Measurements from ENCODE around the gene NFE2L1. TPM values are rescaled to one million over a fixed set of nuclear protein-coding genes. Genes with fewer than 3 reads are reported as not detected.

Gene NFE2L1
- total and polyA plus RNA-seq, 9 of the 15 experiments (the other 6 are each of a cell fraction or from before 2014, with no cell fraction given): 2.0 to 68.6 (median 39.7) TPM

- TF ChIP-seq, protein P1, sequence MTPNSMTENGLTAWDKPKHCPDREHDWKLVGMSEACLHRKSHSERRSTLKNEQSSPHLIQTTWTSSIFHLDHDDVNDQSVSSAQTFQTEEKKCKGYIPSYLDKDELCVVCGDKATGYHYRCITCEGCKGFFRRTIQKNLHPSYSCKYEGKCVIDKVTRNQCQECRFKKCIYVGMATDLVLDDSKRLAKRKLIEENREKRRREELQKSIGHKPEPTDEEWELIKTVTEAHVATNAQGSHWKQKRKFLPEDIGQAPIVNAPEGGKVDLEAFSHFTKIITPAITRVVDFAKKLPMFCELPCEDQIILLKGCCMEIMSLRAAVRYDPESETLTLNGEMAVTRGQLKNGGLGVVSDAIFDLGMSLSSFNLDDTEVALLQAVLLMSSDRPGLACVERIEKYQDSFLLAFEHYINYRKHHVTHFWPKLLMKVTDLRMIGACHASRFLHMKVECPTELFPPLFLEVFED (CRISPR knock-in tag; conservative IDR thresholded peaks at IDR 0.05): no peak
- TF ChIP-seq CREBBP (IDR thresholded peaks at IDR 0.05; ENCODE audit: low read depth, low read length): no peak
- TF ChIP-seq MBD2 (IDR thresholded peaks at IDR 0.05; ENCODE audit: borderline replicate concordance, low read depth): peak; percentile 30; the same call in 1 of the 2 replicates
- no peak for TF ChIP-seq ZNF589 (CRISPR knock-in tag; IDR thresholded peaks at IDR 0.05; ENCODE audit: low read depth)
- TF ChIP-seq CBX3 (IDR thresholded peaks at IDR 0.05; ENCODE audit: borderline replicate concordance in 1 of 2, low read length in 2 of 2): no peak; a peak in 1 of 3 replicates
- TF ChIP-seq GTF2F1 (IDR thresholded peaks at IDR 0.05; ENCODE audit: low read depth, low read length): no peak
- no peak for TF ChIP-seq ETV1 (tag; conservative IDR thresholded peaks at IDR 0.05; ENCODE audit: low read depth)
- no peak for TF ChIP-seq ZNF655 (CRISPR knock-in tag; IDR thresholded peaks at IDR 0.05)
- no peak; a peak in 1 of 4 replicates for TF ChIP-seq KDM4B (IDR thresholded peaks at IDR 0.05; ENCODE audit: borderline replicate concordance in 2 of 2, low read depth in 1 of 2)
- TF ChIP-seq, protein P2, sequence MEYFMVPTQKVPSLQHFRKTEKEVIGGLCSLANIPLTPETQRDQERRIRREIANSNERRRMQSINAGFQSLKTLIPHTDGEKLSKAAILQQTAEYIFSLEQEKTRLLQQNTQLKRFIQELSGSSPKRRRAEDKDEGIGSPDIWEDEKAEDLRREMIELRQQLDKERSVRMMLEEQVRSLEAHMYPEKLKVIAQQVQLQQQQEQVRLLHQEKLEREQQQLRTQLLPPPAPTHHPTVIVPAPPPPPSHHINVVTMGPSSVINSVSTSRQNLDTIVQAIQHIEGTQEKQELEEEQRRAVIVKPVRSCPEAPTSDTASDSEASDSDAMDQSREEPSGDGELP (CRISPR knock-in tag; IDR thresholded peaks at IDR 0.05; ENCODE audit: borderline replicate concordance): peak; percentile 84
- TF ChIP-seq ZNF134 (CRISPR knock-in tag; conservative IDR thresholded peaks at IDR 0.05): no peak
- no peak for TF ChIP-seq RFX7 (CRISPR knock-in tag; IDR thresholded peaks at IDR 0.05)
- no peak for TF ChIP-seq HOMEZ (CRISPR knock-in tag; IDR thresholded peaks at IDR 0.05)
- TF ChIP-seq MAFK (IDR thresholded peaks at IDR 0.05; ENCODE audit: low read length): no peak
- no peak for TF ChIP-seq ZNF696 (CRISPR knock-in tag; conservative IDR thresholded peaks at IDR 0.05)
- no peak for TF ChIP-seq DPF2 (IDR thresholded peaks at IDR 0.05)
- no peak; the same call in 1 of the 2 replicates for TF ChIP-seq ZNF766 (CRISPR knock-in tag; conservative IDR thresholded peaks at IDR 0.05)
- no peak for TF ChIP-seq NBN (IDR thresholded peaks at IDR 0.05; ENCODE audit: low read depth)
- TF ChIP-seq SREBF2 (CRISPR knock-in tag; IDR thresholded peaks at IDR 0.05): no peak
- no peak for TF ChIP-seq FUS (optimal IDR thresholded peaks at IDR 0.05; ENCODE audit: low read depth, low read length)
These were observed 53.0 kb downstream of the NFE2L1 start, which contains the start of gene CBX1 (continued) for GRCh38 chr17:48101012-48101720.
